A549 (cell line): ENCODE results near the gene SHROOM1. TPM values are rescaled to one million over a fixed set of nuclear protein-coding genes. Genes with fewer than 3 reads are reported as not detected.

Experiments used
- ATAC-seq, 2 experiments: fragments of 200-7000 bp in 1 of 2; fragments of >200 bp in 1 of 2; cut with Nextera tagmentation in 1 of 2; cut with Tn5 transposase in 1 of 2; 3 replicates each; pipeline versions ENCODE4 v1.8.0 to v1.9.1; 2018 to 2020; ENCODE audit warnings: mild to moderate bottlenecking in 1 of 2, moderate library complexity in 1 of 2
- CTCF ChIA-PET: fragments of 300-600 bp; sonication (Branson Sonifier 250); formaldehyde crosslinking; extraction: SDS; loops from one replicate; lab custom pipeline; 2021; ENCODE audit warnings: antibody characterized with exemption, inconsistent platforms; lab: Yijun Ruan, JAX
- POLR2A ChIA-PET: fragments of 350-600 bp; formaldehyde crosslinking; extraction: SDS; loops from one replicate; lab custom pipeline; 2021; ENCODE audit warnings: antibody characterized with exemption, inconsistent platforms; lab: Yijun Ruan, JAX
- DNase-seq, 2 experiments: peaks; one replicate each; pipeline versions ENCODE4 v3.0.0 to v3.0.0-alpha.2; 2011 to 2016; ENCODE audit warnings: low read depth in 1 of 2, low spot score in 1 of 2
- FAIRE-seq: peaks from 2 replicates; lab custom pipeline; 2011; peaks lifted over from hg19 to GRCh38; lab: Jason Lieb, UNC
- H3K27ac ChIP-seq, 2 experiments: fragments of >200 bp; sonication (Bioruptor Twin); formaldehyde crosslinking; 3 replicates each; pipeline ENCODE4 v1.5.1; 2016 to 2017
- H3K4me1 ChIP-seq: fragments of >200 bp; sonication (Bioruptor Twin); formaldehyde crosslinking; 3 replicates; pipeline ENCODE4 v1.6.1; 2016
- H3K4me2 ChIP-seq: fragments of >200 bp; sonication (Bioruptor Twin); formaldehyde crosslinking; 3 replicates; pipeline ENCODE4 v1.6.1; 2016
- H3K4me3 ChIP-seq: fragments of >200 bp; sonication (Bioruptor Twin); formaldehyde crosslinking; 3 replicates; pipeline ENCODE4 v1.5.1; 2016
- H3K9me3 ChIP-seq: fragments of >200 bp; sonication (Bioruptor Twin); formaldehyde crosslinking; 3 replicates; pipeline ENCODE4 v1.6.1; 2016
- BHLHE40 ChIP-seq: IDR thresholded peaks from 2 replicates; pipeline ENCODE4 v1.6.1; 2012; ENCODE audit warnings: low read depth, low read length, inconsistent platforms
- FOSB ChIP-seq: fragments of 250-450 bp; sonication (Bioruptor Pico); IDR thresholded peaks from 2 replicates; pipeline ENCODE4 v1.5.0; 2020; ENCODE audit warnings: mild to moderate bottlenecking, moderate library complexity
- FOXS1 ChIP-seq: fragments of 250-450 bp; sonication (Bioruptor Pico); IDR thresholded peaks from 2 replicates; pipeline ENCODE4 v1.5.0; 2020; ENCODE audit warnings: mild to moderate bottlenecking, moderate library complexity
- HDAC2 ChIP-seq: fragments of 200-600 bp; sonication (generic); IDR thresholded peaks from 2 replicates; pipeline ENCODE4 v1.6.1; 2016
- HES2 ChIP-seq: fragments of >200 bp; sonication (Bioruptor Twin); formaldehyde crosslinking; IDR thresholded peaks from 2 replicates; pipeline ENCODE4 v1.6.1; 2016
- HMGXB4 ChIP-seq: fragments of 250-450 bp; sonication (Bioruptor Pico); IDR thresholded peaks from 2 replicates; pipeline ENCODE4 v1.5.0; 2021; ENCODE audit warnings: mild to moderate bottlenecking, moderate library complexity, borderline replicate concordance
- HOXA7 ChIP-seq: fragments of 250-450 bp; sonication (Bioruptor Pico); IDR thresholded peaks from 2 replicates; pipeline ENCODE4 v1.5.0; 2020; ENCODE audit warnings: mild to moderate bottlenecking, moderate library complexity
- HOXB13 ChIP-seq: fragments of 250-450 bp; sonication (Bioruptor Pico); IDR thresholded peaks from 2 replicates; pipeline ENCODE4 v1.5.0; 2020; ENCODE audit warnings: low read depth, mild to moderate bottlenecking, moderate library complexity
- KDM1A ChIP-seq: fragments of 200-600 bp; sonication (generic); IDR thresholded peaks from 2 replicates; pipeline ENCODE4 v1.6.1; 2016; ENCODE audit warnings: low read depth, mild to moderate bottlenecking
- KDM5A ChIP-seq: fragments of 200-600 bp; sonication (generic); IDR thresholded peaks from 2 replicates; pipeline ENCODE4 v1.6.1; 2016; ENCODE audit warnings: antibody characterized with exemption, mild to moderate bottlenecking
- NPAS2 ChIP-seq: fragments of 250-450 bp; sonication (Bioruptor Pico); IDR thresholded peaks from 2 replicates; pipeline ENCODE4 v1.8.0; 2022; ENCODE audit warnings: mild to moderate bottlenecking, moderate library complexity, borderline replicate concordance
- PHF8 ChIP-seq: fragments of 200-600 bp; sonication (generic); IDR thresholded peaks from 2 replicates; pipeline ENCODE4 v1.6.1; 2016; ENCODE audit warnings: low read depth, mild to moderate bottlenecking, antibody characterized with exemption, moderate library complexity, borderline replicate concordance
- POLR2A ChIP-seq: IDR thresholded peaks from 2 replicates; pipeline ENCODE4 v1.6.1; 2012; ENCODE audit warnings: mild to moderate bottlenecking, low read length
- POLR2AphosphoS2 ChIP-seq: conservative IDR thresholded peaks from 2 replicates; pipeline ENCODE4 v1.6.1; 2012; ENCODE audit warnings: low read length, improper control_type of control experiment, inconsistent platforms
- RAD21 ChIP-seq, 2 experiments: fragments of >200 bp in 1 of 2; sonication (Bioruptor Twin) in 1 of 2; formaldehyde crosslinking in 1 of 2; IDR thresholded peaks in 1 of 2; conservative IDR thresholded peaks in 1 of 2; 2 replicates in 1 of 2; 3 replicates in 1 of 2; pipeline ENCODE4 v1.6.1; 2012 to 2018; ENCODE audit warnings: inconsistent platforms in 1 of 2
- REST ChIP-seq: fragments of 200-600 bp; sonication (generic); IDR thresholded peaks from 2 replicates; pipeline ENCODE4 v1.6.1; 2016; ENCODE audit warnings: antibody characterized with exemption, mild to moderate bottlenecking, moderate library complexity
- RFX5 ChIP-seq: fragments of 450-650 bp; IDR thresholded peaks from 2 replicates; pipeline ENCODE4 v1.7.1; 2014; ENCODE audit warnings: antibody characterized with exemption, mild to moderate bottlenecking, moderate library complexity
- ZNF302 ChIP-seq: fragments of 250-450 bp; sonication (Bioruptor Pico); IDR thresholded peaks from 2 replicates; pipeline ENCODE4 v1.9.0; 2021; ENCODE audit warnings: inconsistent platforms, mild to moderate bottlenecking, moderate library complexity
- WGBS: methylation state at CpG from one replicate; pipeline ENCODE4 v1.1.6; 2017; ENCODE audit errors: missing lambda C conversion rate; 5-methylcytosine and 5-hydroxymethylcytosine counted together
- polyA plus RNA-seq, 4 experiments: library from polyadenylated mRNA; depleted of rRNA in 3 of 4; stranded (reverse); fragments of >200 nt; fragmentation: RNase III in 1 of 4; extraction: RNeasy Plus Mini Kit Qiagen cat#74134 plus additional on column Dnase treatment in 1 of 4; gene quantifications; 2 replicates in 3 of 4; 3 replicates in 1 of 4; pipeline ENCODE4 v1.2.3, GENCODE V29; 2011 to 2017

SHROOM1 gene
- polyA plus RNA-seq, 2 of the 4 experiments (the other 2 are of a cell fraction), result 4.5 to 5.4 TPM

- ChIA-PET POLR2A (no interaction called here), CTCF (interaction anchor here (0.6 to 1.6 kb wide), 3 partner anchors 25 to 248 kb away, joined by 3 read pairs; no protein-coding TSS in a partner anchor)
- FAIRE-seq (no peak), DNase-seq (no peak), ATAC-seq (no peak)
- H3K4me2 ChIP-seq, result no peak overlapping the region
- H3K27ac ChIP-seq, result no peak overlapping the region
- peaks cover 7% of the 10 kb centered on the region for H3K4me1 ChIP-seq
- no peak overlapping the region for H3K4me3 ChIP-seq
- 90% methylated on average over 3 of the region's 3 CpGs for WGBS
- no peaks in the 10 kb centered on the region for H3K9me3 ChIP-seq
- TF ChIP-seq POLR2A (no peak), HDAC2 (no peak), HMGXB4 (CRISPR knock-in tag) (no peak), RFX5 (no peak), REST (no peak), FOXS1 (no peak), KDM1A (no peak), POLR2AphosphoS2 (no peak), HES2 (no peak), PHF8 (no peak), FOSB (CRISPR knock-in tag) (no peak), HOXB13 (no peak), ZNF302 (CRISPR knock-in tag) (no peak), HOXA7 (CRISPR knock-in tag) (no peak), RAD21 (conservative IDR thresholded peaks at IDR 0.05 in 1 of 2, IDR thresholded peaks at IDR 0.05 in 1 of 2) (no peak), KDM5A (no peak), NPAS2 (CRISPR knock-in tag) (no peak)
- TF ChIP-seq, all 56 proteins: peak for 0
Measured at GRCh38 chr5:132774406-132774805, 56.0 kb downstream of the SHROOM1 start.

- Histone ChIP-seq H3K4me2 (no peak overlapping the region), H3K4me1 (peaks cover 7% of the 10 kb centered on the region), H3K9me3 (no peaks in the 10 kb centered on the region), H3K4me3 (no peak overlapping the region), H3K27ac (no peak overlapping the region)
- CTCF ChIA-PET, result interaction anchor here (0.6 to 1.6 kb wide), 2 partner anchors 24 to 46 kb away, joined by 3 read pairs; no protein-coding TSS in a partner anchor
- TF ChIP-seq BHLHE40, result no peak
- POLR2A ChIA-PET, result no interaction called here
- FAIRE-seq, result no peak
- no peak for DNase-seq
- ATAC-seq, result no peak
- WGBS, result 91% methylated on average over 10 of the region's 12 CpGs
Measured at GRCh38 chr5:132773601-132774355, 56.7 kb downstream of the SHROOM1 start.
